ENCODE measurements around the gene TMEM201.

Gene TMEM201

GRCh38 chr1:9601942-9602793 is 13.5 kb downstream of the TMEM201 start:
- TF ChIP-seq CTCF (conservative IDR thresholded peaks at IDR 0.05; ENCODE audit: low read depth, low read length) = no peak
- H3K4me3 ChIP-seq (ENCODE audit: low read depth, low read length) = no peak overlapping the region
- no peak for DNase-seq (ENCODE audit: low read depth)

- no peak for DNase-seq (ENCODE audit: low read depth)
- H3K4me3 ChIP-seq (ENCODE audit: low read depth, low read length) = no peak overlapping the region
- no peak for TF ChIP-seq CTCF (conservative IDR thresholded peaks at IDR 0.05; ENCODE audit: low read depth, low read length)
Observed at GRCh38 chr1:9602794-9603167, 14.1 kb downstream of the TMEM201 start.

GRCh38 chr1:9603307-9603706 is 14.6 kb downstream of the TMEM201 start:
- no peak overlapping the region for H3K4me3 ChIP-seq (ENCODE audit: low read depth, low read length)
- TF ChIP-seq CTCF (conservative IDR thresholded peaks at IDR 0.05; ENCODE audit: low read depth, low read length) = no peak
- DNase-seq (ENCODE audit: low read depth) = no peak

- no peak overlapping the region for H3K4me3 ChIP-seq (ENCODE audit: low read depth, low read length)
- peak; percentile 33 for DNase-seq (ENCODE audit: low read depth)
- peak; percentile 35 for TF ChIP-seq CTCF (conservative IDR thresholded peaks at IDR 0.05; ENCODE audit: low read depth, low read length)
Observed at GRCh38 chr1:9603766-9604753, 15.3 kb downstream of the TMEM201 start.

- no peak for TF ChIP-seq CTCF (conservative IDR thresholded peaks at IDR 0.05; ENCODE audit: low read depth, low read length)
- no peak for DNase-seq (ENCODE audit: low read depth)
Observed at GRCh38 chr1:9604836-9605235, 16.1 kb downstream of the TMEM201 start.

GRCh38 chr1:9605946-9606455 is 17.3 kb downstream of the TMEM201 start:
- DNase-seq (ENCODE audit: low read depth) = no peak
- TF ChIP-seq CTCF (conservative IDR thresholded peaks at IDR 0.05; ENCODE audit: low read depth, low read length) = no peak

More at GRCh38 chr1:9604836-9605235, 16.1 kb downstream of the TMEM201 start:
- no peak overlapping the region for H3K4me3 ChIP-seq (ENCODE audit: low read depth, low read length)

More at GRCh38 chr1:9605946-9606455, 17.3 kb downstream of the TMEM201 start:
- H3K4me3 ChIP-seq (ENCODE audit: low read depth, low read length) = no peak overlapping the region
